Pancreas (tissue), 10 donors: ENCODE results near the gene NBL1. TPM values are rescaled to one million over a fixed set of nuclear protein-coding genes. Genes with fewer than 3 reads are reported as not detected.
"Not testable (repeated sequence)": the region's sequence is repeated elsewhere in the genome, so short reads cannot be mapped to it uniquely, and the experiment has no call there.

Experiments used
- ATAC-seq, 4 donors: fragments of 200-7000 bp; cut with Tn5 transposase; one replicate each; pipeline versions ENCODE4 v1.8.0 to v1.9.1; 2020; ENCODE audit warnings: mild to moderate bottlenecking in 4 of 4, moderate library complexity in 4 of 4
- DNase-seq, 6 donors: peaks; one replicate each; pipeline ENCODE4 v3.0.0-alpha.2; 2020
- FAIRE-seq: peaks from 2 replicates; lab custom pipeline; 2012; peaks lifted over from hg19 to GRCh38; lab: Jason Lieb, UNC
- H3K27ac ChIP-seq, 4 donors: fragments of 200-600 bp; sonication (generic); 1 replicate in 3 of 4; 2 replicates in 1 of 4; pipeline versions ENCODE4 v1.5.0 to v1.8.0; 2020
- H3K27me3 ChIP-seq, 4 donors: fragments of 200-600 bp; one replicate each; pipeline ENCODE4 v1.8.0; 2021
- H3K36me3 ChIP-seq, 3 donors: fragments of 200-600 bp; sonication (generic) in 1 of 3; one replicate each; pipeline versions ENCODE4 v1.5.0 to v1.8.0; 2020 to 2021
- H3K4me1 ChIP-seq, 3 donors: fragments of 200-600 bp; one replicate each; pipeline ENCODE4 v1.8.0; 2021
- H3K4me3 ChIP-seq, 4 donors: fragments of 200-600 bp; sonication (generic) in 2 of 4; one replicate each; pipeline versions ENCODE4 v1.5.0 to v1.8.0; 2020 to 2021
- H3K9me3 ChIP-seq, 4 donors: fragments of 200-600 bp; one replicate each; pipeline ENCODE4 v1.8.0; 2021
- WGBS, 2 donors: extraction: QIAGEN DNeasy Blood & Tissue Kit; methylation state at CpG; one replicate each; pipeline ENCODE4 v1.1.7; 2013; 5-methylcytosine and 5-hydroxymethylcytosine counted together
- intact Hi-C, 3 donors: fragments of 100-400 bp; cut with DNase I; formaldehyde crosslinking; loops; one replicate each; pipeline versions ENCODE4 v1.11.1 to v1.14.2; 2022
- polyA plus RNA-seq, 2 donors: library from polyadenylated mRNA; stranded (reverse); fragments of 200-250 nt; gene quantifications; one replicate each; pipeline ENCODE4 v1.2.3, GENCODE V29; 2013
- total RNA-seq, 6 donors: library from RNA; stranded (reverse); fragmentation: NEBNext Ultra II Directional in 4 of 6; extraction: Animal tissue kit (Norgen Biotek cat#: 25700) in 4 of 6; gene quantifications; one replicate each; pipeline versions ENCODE4 v1.2.1 to v1.2.4, GENCODE V29; 2021 to 2023
- TF ChIP-seq, protein P1 (sequence below), 4 donors: fragments of 200-600 bp; sonication (generic) in 3 of 4; IDR thresholded peaks; one replicate each; pipeline versions ENCODE4 v1.5.0 to v1.8.0; 2021; ENCODE audit warnings: antibody characterized with exemption in 4 of 4
- donor health status: healthy with polysubstance abuse.
- donor health status: DM: no; HTN: no; CAD: no; lungs with moderate emphysema.
- donor health status: DM: no; HTN: no; CAD: no.
- donor health status: control.
- donor health status: control.
- donor health status: Bipolar disorder and iron deficiency.
- donor health status: DM: yes; HTN: yes; CAD: no.
- donor health status: DM: no; HTN: no; CAD: no.
- donor health status: DM: no; HTN: no; CAD: no.
- donor health status: DM: yes; HTN: yes; CAD: no.

NBL1 gene
- total and polyA plus RNA-seq, 8 donors = 5.8 to 45.6 (median 22.6) TPM

- ATAC-seq (no peak), DNase-seq (no peak), FAIRE-seq (no peak)
- H3K4me3 ChIP-seq = no peak overlapping the region
- TF ChIP-seq, protein P1, sequence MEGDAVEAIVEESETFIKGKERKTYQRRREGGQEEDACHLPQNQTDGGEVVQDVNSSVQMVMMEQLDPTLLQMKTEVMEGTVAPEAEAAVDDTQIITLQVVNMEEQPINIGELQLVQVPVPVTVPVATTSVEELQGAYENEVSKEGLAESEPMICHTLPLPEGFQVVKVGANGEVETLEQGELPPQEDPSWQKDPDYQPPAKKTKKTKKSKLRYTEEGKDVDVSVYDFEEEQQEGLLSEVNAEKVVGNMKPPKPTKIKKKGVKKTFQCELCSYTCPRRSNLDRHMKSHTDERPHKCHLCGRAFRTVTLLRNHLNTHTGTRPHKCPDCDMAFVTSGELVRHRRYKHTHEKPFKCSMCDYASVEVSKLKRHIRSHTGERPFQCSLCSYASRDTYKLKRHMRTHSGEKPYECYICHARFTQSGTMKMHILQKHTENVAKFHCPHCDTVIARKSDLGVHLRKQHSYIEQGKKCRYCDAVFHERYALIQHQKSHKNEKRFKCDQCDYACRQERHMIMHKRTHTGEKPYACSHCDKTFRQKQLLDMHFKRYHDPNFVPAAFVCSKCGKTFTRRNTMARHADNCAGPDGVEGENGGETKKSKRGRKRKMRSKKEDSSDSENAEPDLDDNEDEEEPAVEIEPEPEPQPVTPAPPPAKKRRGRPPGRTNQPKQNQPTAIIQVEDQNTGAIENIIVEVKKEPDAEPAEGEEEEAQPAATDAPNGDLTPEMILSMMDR (IDR thresholded peaks at IDR 0.05) = no peak
- no peaks in the 10 kb centered on the region for H3K9me3 ChIP-seq
- no peaks in the 10 kb centered on the region for H3K36me3 ChIP-seq
- H3K4me1 ChIP-seq = no peaks in the 10 kb centered on the region
- H3K27me3 ChIP-seq = no peaks in the 10 kb centered on the region
- intact Hi-C loops = no loop called here
- H3K27ac ChIP-seq = no peak overlapping the region
- 90 to 95% methylated on average over 4 of the region's 4 CpGs for WGBS, 2 donors
Measured at GRCh38 chr1:19635646-19636045, 8.5 kb upstream of the NBL1 start.

DNA sequence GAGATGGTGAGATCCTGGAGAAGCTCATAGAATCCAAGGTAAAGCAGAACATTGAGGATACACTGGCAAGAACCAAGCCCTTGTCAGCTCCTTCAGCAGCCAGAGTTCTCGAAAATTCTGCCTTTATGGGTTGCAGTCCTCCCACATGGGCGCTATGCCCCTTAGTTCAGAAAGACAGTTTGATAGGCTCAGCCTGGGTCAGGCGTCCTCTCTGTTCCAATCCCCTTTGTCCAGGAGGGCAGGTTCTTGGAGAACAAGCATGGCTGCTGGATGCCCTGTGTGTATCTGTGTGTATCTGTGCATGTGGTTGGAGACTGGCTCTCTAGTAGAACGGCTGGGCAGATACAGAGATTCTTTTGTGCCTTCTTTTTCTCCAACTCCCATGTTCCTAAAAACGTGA, 8.0 kb upstream of the NBL1 start:
- DNase-seq (no peak), ATAC-seq (no peak), FAIRE-seq (no peak)
- Histone ChIP-seq H3K4me3 (no peak overlapping the region), H3K9me3 (no peaks in the 10 kb centered on the region), H3K27ac (no peak overlapping the region), H3K27me3 (no peaks in the 10 kb centered on the region), H3K36me3 (no peaks in the 10 kb centered on the region), H3K4me1 (no peaks in the 10 kb centered on the region)
- WGBS, 2 donors = 72 to 85% methylated on average over 5 of the region's 5 CpGs
- TF ChIP-seq, protein P1 (IDR thresholded peaks at IDR 0.05) = no peak
- intact Hi-C loops = no loop called here

DNA sequence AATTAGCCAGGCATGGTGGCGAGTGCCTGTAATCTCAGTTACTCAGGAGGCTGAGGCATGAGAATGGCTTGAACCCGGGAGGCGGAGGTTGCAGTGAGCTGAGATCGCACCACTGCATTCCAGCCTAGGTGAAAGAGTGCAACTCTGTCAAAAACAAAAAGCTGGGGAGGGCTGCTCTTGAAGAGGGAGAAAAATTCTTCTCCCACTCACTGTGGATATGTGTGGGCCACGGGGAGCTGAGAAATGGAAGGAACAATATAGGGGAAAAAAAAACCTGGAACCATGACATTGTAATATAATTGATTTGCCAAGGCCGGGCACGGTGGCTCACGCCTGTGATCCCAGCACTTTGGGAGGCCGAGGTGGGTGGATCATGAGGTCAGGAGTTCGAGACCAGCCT, 7.4 kb upstream of the NBL1 start:
- intact Hi-C loops = not testable (repeated sequence)

DNA sequence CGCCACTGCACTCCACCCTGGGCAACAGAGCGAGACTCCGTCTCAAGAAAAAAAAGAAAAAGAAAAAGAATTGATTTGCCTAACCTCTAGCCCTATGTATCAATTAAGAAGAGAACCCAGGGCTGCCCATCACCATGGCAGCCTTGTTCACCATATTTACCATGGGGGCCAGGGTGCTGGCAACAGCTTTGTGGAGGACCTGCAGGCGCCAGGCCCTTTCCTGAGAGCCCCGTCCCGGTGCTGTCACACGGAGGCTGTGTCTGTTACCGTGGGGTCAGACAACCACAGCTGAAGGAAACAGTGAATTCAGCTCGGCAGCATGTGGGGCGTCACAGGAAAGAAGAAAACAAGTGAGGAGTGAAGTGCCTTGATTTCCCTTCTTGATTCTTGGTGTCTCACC, 6.5 kb upstream of the NBL1 start:
- no peak overlapping the region for H3K27ac ChIP-seq
- WGBS, 2 donors = 86 to 91% methylated on average over 9 to 10 of the region's 10 CpGs
- no peak for ATAC-seq
- H3K4me1 ChIP-seq = no peaks in the 10 kb centered on the region
- TF ChIP-seq, protein P1 (IDR thresholded peaks at IDR 0.05) = no peak
- no peaks in the 10 kb centered on the region for H3K27me3 ChIP-seq
- H3K36me3 ChIP-seq = no peaks in the 10 kb centered on the region
- intact Hi-C loops = no loop called here
- H3K9me3 ChIP-seq = no peaks in the 10 kb centered on the region
- DNase-seq = no peak
- FAIRE-seq = no peak
- no peak overlapping the region for H3K4me3 ChIP-seq

More for the DNA sequence above, 7.4 kb upstream of the NBL1 start:
- ATAC-seq, FAIRE-seq, H3K27me3 ChIP-seq, H3K9me3 ChIP-seq, H3K36me3 ChIP-seq, H3K4me3 ChIP-seq, H3K4me1 ChIP-seq, H3K27ac ChIP-seq, DNase-seq: not testable (repeated sequence)
- WGBS, 2 donors = 85 to 98% methylated on average over 10 of the region's 10 CpGs

DNA sequence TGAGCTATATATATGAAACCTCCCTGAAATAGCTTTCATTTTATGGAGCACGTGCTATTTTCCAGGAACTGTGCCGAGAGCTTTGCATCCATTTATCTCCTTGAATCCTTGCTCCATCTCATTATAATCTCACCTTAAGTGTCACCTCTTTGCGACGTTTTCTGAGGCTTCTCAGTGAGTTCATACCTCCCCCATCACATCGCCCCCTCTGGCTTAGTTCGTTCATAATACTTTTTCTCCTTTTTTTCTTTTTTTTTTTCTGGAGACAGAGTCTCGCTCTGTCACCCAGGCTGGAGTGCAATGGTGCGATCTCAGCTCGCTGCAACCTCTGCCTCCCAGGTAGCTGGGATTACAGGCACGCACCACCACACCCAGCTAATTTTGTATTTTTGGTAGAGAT, 4.9 kb upstream of the NBL1 start:
- intact Hi-C loops, FAIRE-seq, H3K4me3 ChIP-seq, H3K27ac ChIP-seq, H3K36me3 ChIP-seq, ATAC-seq, H3K27me3 ChIP-seq, H3K9me3 ChIP-seq, DNase-seq, H3K4me1 ChIP-seq: not testable (repeated sequence)
- 74 to 80% methylated on average over 10 of the region's 10 CpGs for WGBS, 2 donors

- TF ChIP-seq, protein P1 (IDR thresholded peaks at IDR 0.05) = no peak
- H3K36me3 ChIP-seq = no peaks in the 10 kb centered on the region
- H3K27me3 ChIP-seq = no peaks in the 10 kb centered on the region
- FAIRE-seq = no peak
- intact Hi-C loops = no loop called here
- DNase-seq = no peak
- 60 to 64% methylated on average over 3 of the region's 3 CpGs for WGBS, 2 donors
- no peak overlapping the region for H3K27ac ChIP-seq
- H3K9me3 ChIP-seq = no peaks in the 10 kb centered on the region
- no peak overlapping the region for H3K4me3 ChIP-seq
- no peaks in the 10 kb centered on the region for H3K4me1 ChIP-seq
- ATAC-seq = no peak
Measured at GRCh38 chr1:19639999-19640362, 4.1 kb upstream of the NBL1 start.
